K562 (cell line): ENCODE results near the gene RNF114. TPM values are rescaled to one million over a fixed set of nuclear protein-coding genes. Genes with fewer than 3 reads are reported as not detected.
A peak's percentile ranks its signal among the peaks of the same experiment; 100 is the strongest.

Experiments used
- BRD4 ChIP-seq: fragments of 200-600 bp; sonication (generic); IDR thresholded peaks from 2 replicates; pipeline ENCODE4 v1.6.1; 2017; ENCODE audit warnings: inconsistent platforms
- CCNT2 ChIP-seq: IDR thresholded peaks from 2 replicates; pipeline ENCODE4 v1.6.1; 2011; ENCODE audit warnings: borderline replicate concordance, low read depth, mild to moderate bottlenecking, moderate library complexity, mixed read lengths, low read length; ENCODE audit not compliant: insufficient read length; ENCODE audit errors: extremely low read depth
- CTBP1 ChIP-seq: fragments of 450-650 bp; IDR thresholded peaks from 2 replicates; pipeline ENCODE4 v1.6.1; 2016; ENCODE audit warnings: borderline replicate concordance
- ETV6 ChIP-seq, 3 experiments: fragments of 150-350 bp in 1 of 3; sonication (generic) in 1 of 3; formaldehyde crosslinking in 1 of 3; IDR thresholded peaks; 2 replicates each; pipeline versions ENCODE4 v1.6.1 to v1.8.0; 2014 to 2022; ENCODE audit warnings: borderline replicate concordance in 2 of 3, low read depth in 2 of 3, antibody characterized with exemption in 1 of 3, low read length in 1 of 3, mild to moderate bottlenecking in 1 of 3, missing genetic modification reagents in 1 of 3
- KDM5B ChIP-seq: fragments of 200-600 bp; sonication (generic); IDR thresholded peaks from 2 replicates; pipeline ENCODE4 v1.6.1; 2012; ENCODE audit warnings: low read depth, mild to moderate bottlenecking, moderate library complexity, low read length, control low read depth, inconsistent platforms; ENCODE audit not compliant: insufficient replicate concordance
- KHSRP ChIP-seq: fragments of 450-650 bp; IDR thresholded peaks from 2 replicates; pipeline ENCODE4 v1.6.1; 2017
- MTA1 ChIP-seq: fragments of 450-650 bp; IDR thresholded peaks from 2 replicates; pipeline ENCODE4 v1.6.1; 2017; ENCODE audit warnings: borderline replicate concordance
- NCOA4 ChIP-seq: fragments of 450-650 bp; IDR thresholded peaks from 2 replicates; pipeline ENCODE4 v1.6.1; 2018; ENCODE audit warnings: mild to moderate bottlenecking; ENCODE audit not compliant: partially characterized antibody
- NCOR1 ChIP-seq: fragments of 450-650 bp; IDR thresholded peaks from 2 replicates; pipeline ENCODE4 v1.6.1; 2016; ENCODE audit warnings: mild to moderate bottlenecking, moderate library complexity
- NR2C1 ChIP-seq, 2 experiments: fragments of 450-650 bp; IDR thresholded peaks; 2 replicates each; pipeline ENCODE4 v1.6.1; 2017; ENCODE audit warnings: mild to moderate bottlenecking in 2 of 2, antibody characterized with exemption in 1 of 2, inconsistent platforms in 1 of 2, missing compliant biosample characterization in 1 of 2, missing genetic modification characterization in 1 of 2
- RHOXF2B ChIP-seq: fragments of 250-450 bp; sonication (Bioruptor Pico); conservative IDR thresholded peaks from 2 replicates; pipeline ENCODE4 v1.5.1; 2021
- SMAD3 ChIP-seq: fragments of 450-650 bp; formaldehyde crosslinking; conservative IDR thresholded peaks from 2 replicates; pipeline ENCODE4 v1.4.0; 2020; ENCODE audit warnings: mild to moderate bottlenecking
- ZNF75A ChIP-seq: fragments of 450-650 bp; formaldehyde crosslinking; IDR thresholded peaks from 2 replicates; pipeline ENCODE4 v1.4.0; 2020; ENCODE audit warnings: mild to moderate bottlenecking
- polyA plus RNA-seq, 8 experiments: library from polyadenylated mRNA; depleted of rRNA in 4 of 8; stranded (reverse) in 5 of 8; unstranded in 3 of 8; fragments of >200 nt; fragmentation: Nextera tagmentation in 2 of 8; fragmentation: Illumina TruSeq in 1 of 8; extraction: Ambion mirVana in 2 of 8; extraction: Trizol in 1 of 8; gene quantifications; 2 replicates each; pipeline versions ENCODE4 v1.2.1 to v1.2.3, GENCODE V29; 2011 to 2014; ENCODE audit warnings: inconsistent platforms in 1 of 8, missing spikeins in 1 of 8
- total RNA-seq, 7 experiments: library from RNA; depleted of rRNA in 6 of 7; stranded (reverse); fragments of >200 nt in 6 of 7; fragmentation: Illumina TruSeq in 2 of 7; extraction: Trizol in 2 of 7; gene quantifications; 2 replicates each; pipeline versions ENCODE4 v1.2.1 to v1.2.3, GENCODE V29; 2011 to 2021; ENCODE audit warnings: low replicate concordance in 1 of 7
- TF ChIP-seq, protein P1 (sequence below): sonication (generic); formaldehyde crosslinking; IDR thresholded peaks from 2 replicates; pipeline ENCODE4 v1.8.0; 2022; ENCODE audit warnings: mild to moderate bottlenecking, missing genetic modification reagents
- TF ChIP-seq, protein P2 (sequence below): fragments of 450-650 bp; IDR thresholded peaks from 2 replicates; pipeline ENCODE4 v1.6.1; 2016; ENCODE audit warnings: low read depth

The RNF114 gene
- total and polyA plus RNA-seq, 9 of the 15 experiments (the other 6 are each of a cell fraction or from before 2014, with no cell fraction given), result 38.6 to 111 (median 62.6) TPM

DNA sequence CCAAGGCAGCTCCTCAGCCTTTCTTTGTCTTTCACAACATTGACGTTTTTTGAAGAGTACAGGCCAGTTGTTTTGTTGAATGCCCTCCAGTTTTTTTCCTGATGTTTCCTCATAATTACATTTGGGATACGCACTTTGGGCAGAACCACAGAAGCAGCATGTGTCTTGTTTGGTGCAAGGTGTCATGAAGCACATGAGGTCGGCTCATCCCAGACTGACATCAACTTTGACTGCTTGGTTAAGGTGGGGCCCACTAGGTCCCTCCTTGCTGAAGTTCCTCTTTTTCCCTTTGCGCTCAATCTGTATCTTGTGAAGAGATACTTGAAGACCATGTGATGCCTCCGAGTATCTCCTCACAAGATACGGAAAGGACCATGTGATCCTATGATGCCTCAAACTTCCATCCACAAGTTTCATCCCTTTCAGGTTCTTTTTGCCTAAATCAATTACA is 57.1 kb downstream of the RNF114 start (continued):
- TF ChIP-seq, protein P1, sequence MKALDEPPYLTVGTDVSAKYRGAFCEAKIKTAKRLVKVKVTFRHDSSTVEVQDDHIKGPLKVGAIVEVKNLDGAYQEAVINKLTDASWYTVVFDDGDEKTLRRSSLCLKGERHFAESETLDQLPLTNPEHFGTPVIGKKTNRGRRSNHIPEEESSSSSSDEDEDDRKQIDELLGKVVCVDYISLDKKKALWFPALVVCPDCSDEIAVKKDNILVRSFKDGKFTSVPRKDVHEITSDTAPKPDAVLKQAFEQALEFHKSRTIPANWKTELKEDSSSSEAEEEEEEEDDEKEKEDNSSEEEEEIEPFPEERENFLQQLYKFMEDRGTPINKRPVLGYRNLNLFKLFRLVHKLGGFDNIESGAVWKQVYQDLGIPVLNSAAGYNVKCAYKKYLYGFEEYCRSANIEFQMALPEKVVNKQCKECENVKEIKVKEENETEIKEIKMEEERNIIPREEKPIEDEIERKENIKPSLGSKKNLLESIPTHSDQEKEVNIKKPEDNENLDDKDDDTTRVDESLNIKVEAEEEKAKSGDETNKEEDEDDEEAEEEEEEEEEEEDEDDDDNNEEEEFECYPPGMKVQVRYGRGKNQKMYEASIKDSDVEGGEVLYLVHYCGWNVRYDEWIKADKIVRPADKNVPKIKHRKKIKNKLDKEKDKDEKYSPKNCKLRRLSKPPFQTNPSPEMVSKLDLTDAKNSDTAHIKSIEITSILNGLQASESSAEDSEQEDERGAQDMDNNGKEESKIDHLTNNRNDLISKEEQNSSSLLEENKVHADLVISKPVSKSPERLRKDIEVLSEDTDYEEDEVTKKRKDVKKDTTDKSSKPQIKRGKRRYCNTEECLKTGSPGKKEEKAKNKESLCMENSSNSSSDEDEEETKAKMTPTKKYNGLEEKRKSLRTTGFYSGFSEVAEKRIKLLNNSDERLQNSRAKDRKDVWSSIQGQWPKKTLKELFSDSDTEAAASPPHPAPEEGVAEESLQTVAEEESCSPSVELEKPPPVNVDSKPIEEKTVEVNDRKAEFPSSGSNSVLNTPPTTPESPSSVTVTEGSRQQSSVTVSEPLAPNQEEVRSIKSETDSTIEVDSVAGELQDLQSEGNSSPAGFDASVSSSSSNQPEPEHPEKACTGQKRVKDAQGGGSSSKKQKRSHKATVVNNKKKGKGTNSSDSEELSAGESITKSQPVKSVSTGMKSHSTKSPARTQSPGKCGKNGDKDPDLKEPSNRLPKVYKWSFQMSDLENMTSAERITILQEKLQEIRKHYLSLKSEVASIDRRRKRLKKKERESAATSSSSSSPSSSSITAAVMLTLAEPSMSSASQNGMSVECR (CRISPR knock-in tag), result no peak
- no peak for TF ChIP-seq CCNT2
- no peak for TF ChIP-seq RHOXF2B (CRISPR knock-in tag)
- TF ChIP-seq ETV6 (IDR thresholded peaks at IDR 0.05; ENCODE audit: borderline replicate concordance in 1 of 2, low read depth in 2 of 2, low read length in 1 of 2), result no peak
- no peak for TF ChIP-seq ETV6 (CRISPR knock-in tag; IDR thresholded peaks at IDR 0.05; ENCODE audit: borderline replicate concordance)
- no peak for TF ChIP-seq SMAD3
- TF ChIP-seq ZNF75A (CRISPR knock-in tag), result no peak
- no peak for TF ChIP-seq NR2C1 (IDR thresholded peaks at IDR 0.05)
- TF ChIP-seq NR2C1 (tag; IDR thresholded peaks at IDR 0.05), result 0 out of 2 replicates have a peak, but pooled peaks have one; percentile 16
- no peak for TF ChIP-seq NCOA4
- TF ChIP-seq NCOR1, result no peak
- peak; percentile 99 for TF ChIP-seq CTBP1
- no peak for TF ChIP-seq KHSRP
- no peak for TF ChIP-seq KDM5B
- no peak for TF ChIP-seq BRD4
- peak; percentile 70; the same call in 1 of the 2 replicates for TF ChIP-seq MTA1
- TF ChIP-seq, protein P2, sequence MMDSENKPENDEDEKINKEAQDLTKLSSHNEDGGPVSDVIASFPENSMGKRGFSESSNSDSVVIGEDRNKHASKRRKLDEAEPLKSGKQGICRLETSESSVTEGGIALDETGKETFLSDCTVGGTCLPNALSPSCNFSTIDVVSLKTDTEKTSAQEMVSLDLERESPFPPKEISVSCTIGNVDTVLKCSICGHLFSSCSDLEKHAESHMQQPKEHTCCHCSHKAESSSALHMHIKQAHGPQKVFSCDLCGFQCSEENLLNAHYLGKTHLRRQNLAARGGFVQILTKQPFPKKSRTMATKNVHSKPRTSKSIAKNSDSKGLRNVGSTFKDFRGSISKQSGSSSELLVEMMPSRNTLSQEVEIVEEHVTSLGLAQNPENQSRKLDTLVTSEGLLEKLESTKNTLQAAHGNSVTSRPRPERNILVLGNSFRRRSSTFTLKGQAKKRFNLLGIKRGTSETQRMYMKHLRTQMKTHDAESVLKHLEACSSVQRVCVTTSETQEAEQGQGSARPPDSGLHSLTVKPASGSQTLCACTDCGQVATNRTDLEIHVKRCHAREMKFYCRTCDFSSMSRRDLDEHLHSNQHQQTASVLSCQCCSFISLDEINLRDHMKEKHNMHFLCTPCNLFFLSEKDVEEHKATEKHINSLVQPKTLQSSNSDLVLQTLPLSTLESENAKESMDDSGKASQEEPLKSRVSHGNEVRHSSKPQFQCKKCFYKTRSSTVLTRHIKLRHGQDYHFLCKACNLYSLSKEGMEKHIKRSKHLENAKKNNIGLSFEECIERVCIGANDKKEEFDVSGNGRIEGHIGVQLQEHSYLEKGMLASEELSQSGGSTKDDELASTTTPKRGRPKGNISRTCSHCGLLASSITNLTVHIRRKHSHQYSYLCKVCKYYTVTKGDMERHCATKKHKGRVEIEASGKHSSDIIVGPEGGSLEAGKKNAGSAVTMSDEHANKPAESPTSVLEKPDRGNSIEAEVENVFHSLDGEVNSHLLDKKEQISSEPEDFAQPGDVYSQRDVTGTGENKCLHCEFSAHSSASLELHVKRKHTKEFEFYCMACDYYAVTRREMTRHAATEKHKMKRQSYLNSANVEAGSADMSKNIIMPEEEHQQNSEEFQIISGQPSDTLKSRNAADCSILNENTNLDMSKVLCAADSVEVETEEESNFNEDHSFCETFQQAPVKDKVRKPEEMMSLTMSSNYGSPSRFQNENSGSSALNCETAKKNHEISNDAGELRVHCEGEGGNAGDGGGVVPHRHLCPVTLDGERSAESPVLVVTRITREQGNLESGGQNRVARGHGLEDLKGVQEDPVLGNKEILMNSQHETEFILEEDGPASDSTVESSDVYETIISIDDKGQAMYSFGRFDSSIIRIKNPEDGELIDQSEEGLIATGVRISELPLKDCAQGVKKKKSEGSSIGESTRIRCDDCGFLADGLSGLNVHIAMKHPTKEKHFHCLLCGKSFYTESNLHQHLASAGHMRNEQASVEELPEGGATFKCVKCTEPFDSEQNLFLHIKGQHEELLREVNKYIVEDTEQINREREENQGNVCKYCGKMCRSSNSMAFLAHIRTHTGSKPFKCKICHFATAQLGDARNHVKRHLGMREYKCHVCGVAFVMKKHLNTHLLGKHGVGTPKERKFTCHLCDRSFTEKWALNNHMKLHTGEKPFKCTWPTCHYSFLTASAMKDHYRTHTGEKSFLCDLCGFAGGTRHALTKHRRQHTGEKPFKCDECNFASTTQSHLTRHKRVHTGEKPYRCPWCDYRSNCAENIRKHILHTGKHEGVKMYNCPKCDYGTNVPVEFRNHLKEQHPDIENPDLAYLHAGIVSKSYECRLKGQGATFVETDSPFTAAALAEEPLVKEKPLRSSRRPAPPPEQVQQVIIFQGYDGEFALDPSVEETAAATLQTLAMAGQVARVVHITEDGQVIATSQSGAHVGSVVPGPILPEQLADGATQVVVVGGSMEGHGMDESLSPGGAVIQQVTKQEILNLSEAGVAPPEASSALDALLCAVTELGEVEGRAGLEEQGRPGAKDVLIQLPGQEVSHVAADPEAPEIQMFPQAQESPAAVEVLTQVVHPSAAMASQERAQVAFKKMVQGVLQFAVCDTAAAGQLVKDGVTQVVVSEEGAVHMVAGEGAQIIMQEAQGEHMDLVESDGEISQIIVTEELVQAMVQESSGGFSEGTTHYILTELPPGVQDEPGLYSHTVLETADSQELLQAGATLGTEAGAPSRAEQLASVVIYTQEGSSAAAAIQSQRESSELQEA, result no peak
